Muscle layer of duodenum (tissue), 2 donors: Measurements from ENCODE around the gene KCND2.

Experiments used
- H3K27ac ChIP-seq: one replicate; pipeline ENCODE4 v1.7.0; 2013; ENCODE audit warnings: mild to moderate bottlenecking, low read length
- H3K27me3 ChIP-seq: one replicate; pipeline ENCODE4 v1.7.0; 2013; ENCODE audit warnings: low read depth, mild to moderate bottlenecking, control low read depth, low read length
- H3K36me3 ChIP-seq, 2 donors: one replicate each; pipeline ENCODE4 v1.7.0; 2013; ENCODE audit warnings: low read length in 2 of 2, control low read depth in 1 of 2, mild to moderate bottlenecking in 1 of 2; ENCODE audit not compliant: insufficient read depth in 2 of 2, control insufficient read depth in 1 of 2
- H3K4me1 ChIP-seq, 2 donors: one replicate each; pipeline ENCODE4 v1.7.0; 2013; ENCODE audit warnings: low read length in 2 of 2, mild to moderate bottlenecking in 2 of 2, control low read depth in 1 of 2, moderate library complexity in 1 of 2; ENCODE audit not compliant: insufficient read depth in 2 of 2, control insufficient read depth in 1 of 2
- H3K4me3 ChIP-seq, 2 donors: one replicate each; pipeline ENCODE4 v1.7.0; 2013; ENCODE audit warnings: low read length in 2 of 2, low read depth in 1 of 2, mild to moderate bottlenecking in 1 of 2
- H3K9me3 ChIP-seq, 2 donors: one replicate each; pipeline ENCODE4 v1.7.0; 2013; ENCODE audit warnings: low read length in 2 of 2, control low read depth in 1 of 2, mild to moderate bottlenecking in 1 of 2; ENCODE audit not compliant: control insufficient read depth in 1 of 2
- donor health status: healthy.

Gene KCND2

DNA sequence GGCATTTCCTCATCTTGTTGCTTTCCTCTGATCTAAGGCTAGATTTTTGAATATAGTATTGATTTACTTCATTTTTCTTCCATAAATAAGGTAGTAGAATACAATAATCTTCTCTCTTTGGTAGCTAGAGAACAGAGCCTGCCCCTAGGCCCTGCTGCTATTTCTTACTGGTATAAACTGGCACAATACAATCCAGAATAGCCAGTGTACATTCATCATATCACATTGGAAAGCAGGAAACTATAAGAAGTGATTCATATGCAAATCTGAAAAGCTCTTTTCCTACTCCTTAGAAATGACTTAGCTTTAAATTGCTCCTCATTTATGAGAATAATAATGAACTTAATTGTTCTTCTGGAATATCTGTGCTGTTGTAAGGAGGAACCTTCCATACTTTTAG, 100.2 kb downstream of the KCND2 start:
- Histone ChIP-seq H3K27me3 (no peaks in the 10 kb centered on the region), H3K27ac (no peak overlapping the region), H3K36me3 (no peaks in the 10 kb centered on the region), H3K9me3 (no peaks in the 10 kb centered on the region), H3K4me3 (no peak overlapping the region), H3K4me1 (no peaks in the 10 kb centered on the region)

DNA sequence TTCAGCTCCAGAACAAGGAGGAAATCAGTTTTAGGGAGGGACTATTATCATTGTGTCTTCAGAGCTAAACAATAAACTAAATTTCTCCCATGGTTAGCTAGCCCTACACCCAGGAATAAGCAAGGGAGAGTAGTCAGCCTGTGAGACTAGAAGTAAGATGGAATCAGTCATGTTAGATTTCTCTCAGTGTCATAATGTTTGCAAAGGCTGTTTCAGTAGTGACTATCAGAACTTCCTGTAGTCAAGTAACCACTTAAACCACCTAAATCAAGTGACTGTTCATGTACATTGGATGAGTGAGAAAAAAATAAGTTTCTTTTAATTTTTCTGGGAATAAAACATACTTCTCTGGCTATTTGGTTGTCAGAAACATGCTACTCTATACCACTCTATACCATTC, 121.6 kb downstream of the KCND2 start:
- Histone ChIP-seq H3K36me3 (no peaks in the 10 kb centered on the region), H3K27ac (no peak overlapping the region), H3K4me1 (no peaks in the 10 kb centered on the region)

DNA sequence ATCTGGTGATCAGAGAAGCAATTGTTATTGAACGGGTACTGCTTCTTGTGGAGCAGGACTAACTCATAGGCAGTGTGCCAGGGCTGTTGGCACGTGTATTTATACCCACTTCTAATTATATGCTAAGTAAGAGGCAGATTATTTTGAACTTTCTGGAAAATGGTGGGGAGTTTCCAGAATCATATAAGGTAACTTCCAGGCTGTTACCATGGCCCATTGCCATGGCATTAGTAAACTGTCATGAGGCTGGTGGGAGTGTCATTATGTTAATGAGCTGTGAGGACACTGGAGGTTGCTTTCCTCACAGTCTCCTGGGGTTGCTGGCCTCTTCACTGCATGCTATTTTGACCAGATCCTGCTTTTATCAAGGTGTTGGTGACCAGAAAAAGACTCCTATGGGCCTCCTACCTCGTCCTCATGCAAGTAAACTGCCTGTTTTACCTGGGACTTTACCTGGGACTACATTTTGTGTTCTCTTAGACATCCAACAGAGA, 122.6 kb downstream of the KCND2 start:
- Histone ChIP-seq H3K4me3 (no peak overlapping the region), H3K36me3 (no peaks in the 10 kb centered on the region), H3K9me3 (no peaks in the 10 kb centered on the region), H3K4me1 (no peaks in the 10 kb centered on the region), H3K27me3 (no peaks in the 10 kb centered on the region), H3K27ac (no peak overlapping the region)

More for the DNA sequence above, 121.6 kb downstream of the KCND2 start:
- Histone ChIP-seq H3K4me3 (no peak overlapping the region), H3K9me3 (no peaks in the 10 kb centered on the region), H3K27me3 (no peaks in the 10 kb centered on the region)

DNA sequence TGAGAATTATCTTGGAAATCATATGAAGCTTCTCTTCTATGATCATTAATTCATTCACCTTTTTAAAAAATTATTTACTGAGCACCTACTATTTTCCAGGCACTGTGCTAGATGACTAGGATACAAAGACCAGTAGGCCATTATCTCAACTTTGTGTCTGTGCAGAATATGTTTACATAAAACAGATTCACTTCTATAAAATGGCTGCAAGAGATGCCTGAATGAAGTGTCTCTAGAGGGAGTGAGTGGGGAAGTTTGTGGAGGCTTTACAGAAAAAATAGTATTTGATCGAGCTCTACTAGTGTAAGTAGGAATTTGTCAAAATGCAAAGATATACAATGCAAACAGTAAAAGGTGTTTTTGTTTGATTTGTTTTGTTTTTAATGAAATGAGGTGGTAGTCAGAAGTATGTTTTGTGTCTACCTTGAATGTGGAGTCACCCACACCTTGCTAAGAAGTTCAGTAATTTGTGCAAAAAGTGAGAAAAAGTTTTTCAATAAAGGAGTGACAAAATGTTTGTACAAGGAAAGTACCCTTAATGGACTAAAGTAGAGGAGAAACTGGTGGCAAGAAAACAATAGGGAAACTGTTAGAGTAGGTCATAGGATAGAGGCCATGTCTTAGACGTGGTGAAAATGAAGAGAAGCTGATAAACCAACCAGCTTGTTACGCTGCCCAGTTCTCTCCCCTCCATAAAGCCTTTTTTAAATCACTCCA, 125.5 kb downstream of the KCND2 start:
- Histone ChIP-seq H3K4me1 (peaks cover 0 to 4% of the 10 kb centered on the region in 2 donors), H3K27ac (no peak overlapping the region), H3K27me3 (no peaks in the 10 kb centered on the region), H3K4me3 (no peak overlapping the region), H3K36me3 (no peaks in the 10 kb centered on the region), H3K9me3 (no peaks in the 10 kb centered on the region)

DNA sequence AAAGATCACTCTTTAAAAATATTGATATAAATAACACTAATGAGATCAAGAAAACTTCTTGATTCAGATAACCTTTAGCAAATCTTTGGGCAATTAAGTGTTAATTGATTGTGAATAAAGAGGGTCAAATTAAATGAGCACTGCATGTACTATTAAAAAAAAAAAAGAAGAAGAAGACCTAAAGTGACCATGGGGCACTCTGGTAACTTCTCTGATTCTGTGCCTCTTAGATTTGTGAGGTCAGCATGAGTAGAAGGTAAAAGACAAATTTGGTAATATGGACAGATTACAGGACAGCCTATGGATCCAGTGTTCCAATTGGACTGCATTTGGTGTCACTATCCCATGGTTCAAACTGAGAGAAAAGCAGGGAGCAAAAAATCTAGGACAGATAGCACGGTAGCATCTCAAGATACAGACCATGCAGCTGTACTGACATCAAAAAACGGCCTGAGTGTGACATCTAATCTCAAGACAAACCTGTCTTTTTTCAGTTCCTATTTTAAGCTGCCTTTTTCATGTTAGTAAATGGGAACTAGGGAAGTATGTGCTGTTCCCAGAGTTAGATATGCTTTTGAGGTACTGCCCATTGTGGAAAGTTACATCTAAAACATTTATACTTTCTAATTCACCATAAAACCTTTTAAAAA, 128.0 kb downstream of the KCND2 start:
- peaks cover 0 to 4% of the 10 kb centered on the region in 2 donors for H3K4me1 ChIP-seq
- H3K27me3 ChIP-seq: no peaks in the 10 kb centered on the region
- H3K9me3 ChIP-seq: no peaks in the 10 kb centered on the region
- no peaks in the 10 kb centered on the region for H3K36me3 ChIP-seq
- H3K4me3 ChIP-seq: no peak overlapping the region
- H3K27ac ChIP-seq: no peak overlapping the region

DNA sequence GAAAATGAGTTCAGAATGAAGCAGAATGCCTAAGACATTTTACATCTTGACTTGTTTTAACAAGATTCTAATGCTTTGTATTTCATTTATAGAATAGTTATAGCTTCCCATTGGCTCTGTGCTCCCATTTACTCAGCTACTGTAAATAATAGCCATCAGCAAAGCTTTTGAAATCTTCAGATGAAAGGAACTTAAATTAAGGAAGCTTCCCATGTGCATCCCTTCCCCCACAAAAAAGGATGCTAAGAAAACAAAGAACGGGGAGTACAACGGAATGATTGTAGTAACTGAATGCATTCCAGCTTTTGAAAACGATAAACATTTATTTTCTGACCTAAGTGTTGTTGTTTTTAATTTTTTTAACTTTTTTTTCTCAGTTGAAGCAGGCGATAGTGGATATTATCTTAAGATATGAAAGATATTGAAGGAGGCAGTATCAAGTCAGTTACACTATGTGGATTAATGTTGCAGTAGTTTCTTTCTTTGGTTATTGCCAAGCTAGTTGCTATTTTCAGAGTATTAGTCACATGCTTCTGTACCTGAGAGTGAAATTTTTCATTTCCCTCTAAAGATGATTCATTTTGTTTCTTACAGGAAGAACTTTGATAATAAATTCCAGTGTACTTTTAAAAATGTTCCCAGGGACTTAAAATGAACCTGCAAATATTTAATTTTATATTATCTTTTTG, 129.2 kb downstream of the KCND2 start:
- no peaks in the 10 kb centered on the region for H3K27me3 ChIP-seq
- H3K4me3 ChIP-seq: no peak overlapping the region

DNA sequence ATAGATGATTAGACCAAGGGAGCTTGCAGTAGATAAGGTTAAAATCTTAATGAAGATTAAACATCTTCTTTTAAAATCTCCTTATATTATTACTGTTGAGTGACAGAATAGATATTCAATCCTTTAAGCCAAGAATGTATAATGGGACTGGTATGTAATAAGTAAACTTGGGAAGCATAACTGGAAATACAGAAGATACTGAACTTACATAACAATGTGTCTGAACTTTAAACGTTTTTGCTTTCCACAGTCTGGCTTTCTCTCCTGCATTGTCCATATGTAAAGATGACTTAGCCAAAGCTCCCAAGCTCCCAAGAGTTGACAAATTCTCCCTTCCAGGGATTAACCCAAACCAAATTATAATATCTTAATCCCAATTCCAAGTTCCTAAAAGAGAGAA, 129.8 kb downstream of the KCND2 start:
- Histone ChIP-seq H3K4me3 (no peak overlapping the region), H3K36me3 (no peaks in the 10 kb centered on the region), H3K4me1 (peaks cover 0 to 4% of the 10 kb centered on the region in 2 donors), H3K27me3 (no peaks in the 10 kb centered on the region), H3K27ac (no peak overlapping the region), H3K9me3 (no peaks in the 10 kb centered on the region)

More for the DNA sequence above, 129.2 kb downstream of the KCND2 start:
- no peak overlapping the region for H3K27ac ChIP-seq
- H3K9me3 ChIP-seq: no peaks in the 10 kb centered on the region
- peaks cover 0 to 4% of the 10 kb centered on the region in 2 donors for H3K4me1 ChIP-seq
- H3K36me3 ChIP-seq: no peaks in the 10 kb centered on the region

DNA sequence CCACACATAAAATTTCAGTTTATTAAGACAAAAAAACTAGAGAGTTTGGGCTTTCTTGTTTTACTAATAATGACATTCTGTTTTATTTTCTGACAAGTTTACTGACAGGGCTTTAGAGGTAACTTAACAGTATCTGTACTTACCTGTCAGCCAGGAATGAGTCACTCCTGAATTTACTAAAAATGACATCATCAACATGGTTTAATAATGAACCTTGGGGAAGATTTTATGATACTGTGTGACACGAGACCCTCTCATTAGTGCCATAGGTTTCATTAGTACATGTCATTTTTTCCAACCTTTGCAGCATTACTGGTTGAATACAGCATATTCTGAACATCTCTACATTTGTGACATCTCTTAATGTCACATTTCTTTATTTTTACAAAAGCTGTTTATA, 131.1 kb downstream of the KCND2 start:
- Histone ChIP-seq H3K36me3 (no peaks in the 10 kb centered on the region), H3K4me3 (no peak overlapping the region), H3K27ac (no peak overlapping the region)

DNA sequence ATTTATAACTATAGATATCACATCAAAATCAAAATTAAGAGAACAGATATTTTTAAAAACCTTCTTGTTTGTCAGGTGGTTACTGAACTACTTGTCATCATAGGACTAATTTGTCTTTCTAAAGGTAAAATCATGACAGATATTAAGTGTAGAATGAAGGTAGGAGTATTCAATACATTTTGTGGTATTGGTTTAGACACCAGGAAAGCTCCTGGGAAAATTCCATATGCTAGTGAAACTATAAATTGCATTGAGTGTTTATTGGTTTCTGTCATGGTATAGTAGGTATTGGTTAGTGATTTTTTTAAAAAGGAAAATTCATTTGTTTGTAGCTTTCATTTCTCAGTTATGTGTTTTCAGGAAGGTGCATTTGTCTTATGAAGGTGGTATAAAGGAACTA, 132.7 kb downstream of the KCND2 start:
- H3K27ac ChIP-seq: no peak overlapping the region
- H3K9me3 ChIP-seq: no peaks in the 10 kb centered on the region
- H3K36me3 ChIP-seq: no peaks in the 10 kb centered on the region
- H3K27me3 ChIP-seq: no peaks in the 10 kb centered on the region
- no peak overlapping the region for H3K4me3 ChIP-seq
- H3K4me1 ChIP-seq: peaks cover 0 to 4% of the 10 kb centered on the region in 2 donors

More for the DNA sequence above, 131.1 kb downstream of the KCND2 start:
- Histone ChIP-seq H3K9me3 (no peaks in the 10 kb centered on the region), H3K27me3 (no peaks in the 10 kb centered on the region), H3K4me1 (peaks cover 0 to 4% of the 10 kb centered on the region in 2 donors)

DNA sequence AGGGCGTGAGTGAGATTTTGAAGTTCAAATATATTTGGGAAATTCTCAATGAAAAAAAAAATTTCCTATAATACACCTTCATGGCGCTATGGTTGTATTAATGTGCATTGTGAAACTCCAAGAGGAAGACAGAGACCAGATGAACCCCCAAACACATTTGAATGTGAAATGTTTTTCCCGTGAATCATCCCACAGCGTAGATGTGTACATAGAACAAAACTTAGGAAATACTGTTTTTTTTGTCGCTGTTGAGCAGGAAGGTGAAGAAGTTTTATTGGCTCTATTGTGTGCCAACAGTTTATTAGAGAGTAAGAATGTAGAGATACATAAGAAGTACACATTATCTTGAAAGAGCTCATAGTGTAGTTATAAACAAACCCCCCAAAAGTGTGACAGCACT, 134.0 kb downstream of the KCND2 start:
- Histone ChIP-seq H3K4me3 (no peak overlapping the region), H3K27me3 (no peaks in the 10 kb centered on the region), H3K36me3 (no peaks in the 10 kb centered on the region), H3K27ac (no peak overlapping the region), H3K4me1 (peaks cover 0 to 4% of the 10 kb centered on the region in 2 donors), H3K9me3 (no peaks in the 10 kb centered on the region)
